ENCODE measurements around the gene XPNPEP3. TPM values are rescaled to one million over a fixed set of nuclear protein-coding genes. Genes with fewer than 3 reads are reported as not detected.

The XPNPEP3 gene
- total RNA-seq, 1 experiment from 2014 or later: 8.5 TPM

Other genes with a start within 250 kb of the XPNPEP3 start
- 47.7 and 56.5 TPM in 2 replicates for gene MRTFA, start 220.4 kb upstream of the XPNPEP3 start, total RNA-seq (2014; rRNA removed; shearing (Covaris generic))
- not detected in 2 replicates for gene MCHR1, start 177.7 kb upstream of the XPNPEP3 start, total RNA-seq (2014; rRNA removed; shearing (Covaris generic))
- 24.8 and 28.2 TPM in 2 replicates for gene SLC25A17, start 37.8 kb upstream of the XPNPEP3 start, total RNA-seq (2014; rRNA removed; shearing (Covaris generic))
- 202 and 210 TPM in 2 replicates for gene ST13, start 509 bp upstream of the XPNPEP3 start, total RNA-seq (2014; rRNA removed; shearing (Covaris generic))
- not detected in 2 replicates for gene DNAJB7, start 5.0 kb downstream of the XPNPEP3 start, total RNA-seq (2014; rRNA removed; shearing (Covaris generic))
- gene RBX1, start 94.2 kb downstream of the XPNPEP3 start, total RNA-seq (2014; rRNA removed; shearing (Covaris generic)): 67.1 and 101 TPM in 2 replicates
- 7.5 and 8.1 TPM in 2 replicates for gene EP300, start 235.4 kb downstream of the XPNPEP3 start, total RNA-seq (2014; rRNA removed; shearing (Covaris generic))